Measurements from ENCODE around the gene CGB8.
A peak's percentile ranks its signal among the peaks of the same experiment; 100 is the strongest.

Gene CGB8

DNA sequence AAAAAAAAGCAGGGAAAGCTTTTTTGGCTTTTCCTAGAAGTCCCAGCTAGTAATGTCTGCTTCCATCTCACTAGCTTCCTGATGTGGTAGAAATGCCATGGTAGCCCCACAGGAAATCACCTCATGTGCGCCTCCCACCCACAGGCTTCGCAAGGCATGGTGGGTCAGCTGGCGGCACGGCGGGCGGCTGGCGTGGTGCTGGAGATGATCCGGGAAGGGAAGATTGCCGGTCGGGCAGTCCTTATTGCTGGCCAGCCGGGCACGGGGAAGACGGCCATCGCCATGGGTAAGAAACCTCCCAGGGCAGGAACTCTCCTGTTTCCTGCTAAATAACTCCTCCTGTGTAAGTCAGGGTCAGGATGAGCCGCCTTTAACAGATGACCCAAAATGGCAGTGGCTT, 44.8 kb downstream of the CGB8 start:
- no peak for DNase-seq

- peak; percentile 37 for DNase-seq
These were observed 49.2 kb downstream of the CGB8 start for GRCh38 chr19:48999481-49000325.

- peak; percentile 46 for DNase-seq
These were observed 50.9 kb downstream of the CGB8 start for GRCh38 chr19:48997972-48998371.

Measured in RPMI8226 (cell line).